ENCODE results near the gene FAM177B.
"Not testable (repeated sequence)": the region's sequence is repeated elsewhere in the genome, so short reads cannot be mapped to it uniquely, and the experiment has no call there.

FAM177B gene

GRCh38 chr1:222739929-222740328, 2.9 kb downstream of the FAM177B start:
- DNase-seq (ENCODE audit: low read depth): no peak

DNA sequence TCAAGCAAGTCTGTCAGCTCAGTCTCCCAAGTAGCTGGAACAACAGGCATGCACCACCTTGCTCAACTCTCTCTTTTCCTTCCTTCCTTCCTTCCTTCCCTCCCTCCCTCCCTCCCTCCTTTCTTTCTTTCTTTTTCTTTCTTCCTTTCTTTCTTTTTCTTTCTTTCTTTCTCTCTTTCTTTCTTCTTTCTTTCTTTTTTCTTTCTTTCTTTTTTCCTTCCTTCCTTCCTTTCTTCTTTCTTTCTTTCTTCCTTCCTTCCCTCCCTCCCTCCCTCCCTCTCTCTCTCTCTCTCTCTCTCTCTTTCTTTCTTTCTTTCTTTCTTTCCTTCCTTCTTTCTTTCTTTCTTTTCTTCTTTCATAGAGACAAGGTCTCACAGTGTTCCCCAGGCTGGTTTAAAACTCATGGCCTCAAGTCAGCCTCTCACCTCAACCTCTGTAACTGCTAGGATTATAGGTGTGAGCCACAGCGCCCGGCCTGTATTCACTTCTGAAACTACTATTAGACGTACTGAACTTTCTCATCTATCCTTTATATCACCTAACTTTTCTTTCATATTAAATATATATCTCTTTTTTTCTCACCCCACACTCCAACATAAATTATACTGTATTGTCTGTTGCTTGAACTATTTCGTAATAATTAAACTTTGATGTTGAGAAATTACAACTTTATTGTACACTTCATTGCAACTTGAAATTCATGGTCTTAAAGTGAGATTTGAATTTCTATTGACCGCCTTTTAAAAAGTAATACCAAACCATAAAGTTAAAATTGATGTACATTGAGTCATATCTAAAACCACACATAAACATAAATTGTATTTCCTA, 4.8 kb downstream of the FAM177B start:
- not testable (repeated sequence) for DNase-seq (ENCODE audit: low read depth)

DNA sequence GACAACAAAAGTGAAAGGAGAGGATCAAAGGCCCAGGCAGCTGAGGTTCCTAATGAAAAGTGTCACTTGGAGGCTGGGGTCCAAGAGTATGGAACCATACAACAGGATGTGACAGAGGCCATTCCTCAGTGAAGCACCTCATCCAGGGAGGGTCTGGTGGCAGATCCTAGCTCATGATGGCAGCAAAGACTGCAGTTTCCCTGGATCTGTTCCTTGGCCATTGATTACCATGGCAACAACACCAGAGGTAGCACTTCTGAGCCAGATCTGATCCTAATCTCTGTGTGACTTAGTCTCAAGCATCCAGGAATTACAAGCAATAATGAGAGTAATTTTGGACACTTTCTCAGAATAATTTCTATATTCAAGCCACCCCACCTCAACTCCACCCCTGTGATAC, 12.9 kb downstream of the FAM177B start:
- no peak for DNase-seq (ENCODE audit: low read depth)

DNA sequence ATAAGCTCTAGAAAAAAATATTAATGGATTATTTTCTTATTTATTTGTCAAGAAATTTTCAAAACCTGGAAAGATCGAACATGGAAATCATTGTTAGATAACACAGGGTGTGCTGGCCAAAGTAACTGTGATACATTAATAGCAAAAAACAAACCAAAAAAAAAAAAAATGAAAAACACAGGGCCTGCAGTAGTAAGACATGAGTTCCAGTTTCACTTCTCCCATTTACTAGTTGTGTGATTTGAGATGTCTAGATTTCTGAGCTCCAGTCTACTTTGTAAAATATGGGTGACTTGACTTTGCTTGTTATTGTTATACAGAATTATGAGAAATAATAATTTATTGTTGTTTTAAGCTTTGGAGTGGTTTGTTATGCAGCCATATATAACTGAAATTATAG, 13.6 kb downstream of the FAM177B start:
- no peak for DNase-seq (ENCODE audit: low read depth)

GRCh38 chr1:222751255-222751654, 14.3 kb downstream of the FAM177B start:
- DNase-seq (ENCODE audit: low read depth): no peak

DNA sequence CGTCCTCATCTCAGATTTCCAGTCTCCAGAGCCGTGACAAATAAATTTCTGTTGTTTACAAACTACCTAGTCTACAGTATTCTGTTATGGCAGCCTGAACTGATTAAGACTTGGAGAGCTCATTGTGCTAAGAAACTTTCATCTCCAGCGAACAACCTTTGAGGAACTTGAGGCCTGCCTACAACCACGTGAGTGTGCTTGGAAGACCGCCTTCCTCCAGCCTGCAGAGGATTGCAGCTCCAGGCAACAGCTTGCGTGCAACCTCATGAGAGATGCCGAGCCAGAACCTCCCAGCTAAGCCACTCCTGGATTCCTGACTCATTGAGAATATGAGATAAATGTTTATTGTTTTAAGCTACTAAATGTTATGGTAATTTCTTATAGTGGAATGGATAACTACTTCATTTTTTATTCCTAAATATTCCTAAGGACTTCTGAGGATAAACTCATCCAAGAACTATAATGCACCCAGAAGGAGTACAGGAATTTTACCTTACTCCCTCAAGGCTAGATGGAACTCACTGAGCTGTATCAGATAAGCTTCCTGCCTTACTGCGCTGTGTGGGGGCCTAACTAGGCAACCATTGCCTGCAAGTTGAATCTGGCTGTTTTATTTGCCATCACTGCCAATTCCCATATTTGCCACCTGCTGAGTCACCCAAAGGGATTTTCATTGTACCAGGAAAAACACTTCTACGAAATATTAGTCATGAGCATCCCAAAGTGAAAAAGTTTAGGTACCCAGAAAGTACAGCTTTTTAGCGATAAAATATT, 17.6 kb downstream of the FAM177B start:
- DNase-seq (ENCODE audit: low read depth): no peak

GRCh38 chr1:222757646-222758268, 20.8 kb downstream of the FAM177B start:
- DNase-seq (ENCODE audit: low read depth): no peak

- no peak for DNase-seq (ENCODE audit: low read depth)
Measured at GRCh38 chr1:222759451-222760035, 22.5 kb downstream of the FAM177B start.

DNA sequence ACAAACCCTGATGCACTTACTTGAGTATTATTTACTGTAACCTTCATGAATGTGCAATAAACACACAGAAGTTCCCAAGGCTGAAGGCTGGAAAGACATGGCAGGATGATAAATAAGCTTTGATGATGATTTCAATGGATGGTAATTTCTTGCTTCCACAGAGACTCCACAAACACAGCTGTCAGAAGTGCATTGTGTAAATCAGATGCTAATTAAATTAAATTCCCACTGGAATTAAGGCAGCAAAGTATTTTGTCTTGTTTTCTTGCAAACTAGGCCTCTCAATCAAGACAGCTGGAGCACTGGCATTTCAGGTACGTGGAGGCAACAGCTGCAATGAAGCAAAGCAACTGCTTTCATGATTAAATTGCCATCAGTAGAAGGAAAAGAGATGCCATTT, 24.1 kb downstream of the FAM177B start:
- no peak for DNase-seq (ENCODE audit: low read depth)

DNA sequence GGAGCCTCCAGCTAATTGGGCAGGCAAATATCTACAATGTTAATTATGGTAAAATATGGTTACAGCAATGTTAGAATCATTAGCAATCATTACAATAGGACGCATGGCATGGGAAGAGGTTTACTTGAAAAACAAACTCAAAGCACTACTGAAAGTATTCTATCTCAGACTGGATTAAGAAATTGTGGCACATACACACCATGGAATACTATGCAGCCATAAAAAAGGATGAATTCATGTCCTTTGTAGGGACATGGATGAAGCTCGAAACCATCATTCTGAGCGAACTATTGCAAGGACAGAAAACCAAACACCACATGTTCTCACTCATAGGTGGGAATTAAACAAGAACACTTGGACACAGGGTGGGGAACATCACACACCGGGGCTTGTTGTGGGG, 25.2 kb downstream of the FAM177B start:
- not testable (repeated sequence) for DNase-seq (ENCODE audit: low read depth)

DNA sequence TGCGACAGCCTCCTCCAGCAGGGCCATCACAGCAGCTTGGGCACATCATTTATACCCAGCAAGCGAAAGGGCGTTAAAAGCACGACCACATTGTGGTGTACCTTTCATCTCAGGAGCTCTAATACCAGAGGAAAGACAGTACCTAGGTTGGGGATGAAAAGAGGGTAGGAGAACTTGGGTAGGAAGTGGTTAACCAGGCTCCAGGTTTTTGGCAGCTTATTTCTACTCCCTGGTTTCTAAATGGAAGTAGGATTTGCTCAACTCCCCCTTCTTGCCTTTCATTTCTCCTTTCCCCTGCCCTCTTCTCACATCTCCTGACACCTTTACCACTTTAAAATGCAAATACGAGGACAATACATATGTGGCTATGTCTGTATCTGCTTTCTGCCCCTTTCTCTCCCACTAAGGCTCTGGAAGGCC, 30.2 kb downstream of the FAM177B start:
- no peak for DNase-seq (ENCODE audit: low read depth)

GRCh38 chr1:222768592-222768991, 31.6 kb downstream of the FAM177B start:
- DNase-seq (ENCODE audit: low read depth): no peak

GRCh38 chr1:222769181-222769580, 32.2 kb downstream of the FAM177B start:
- DNase-seq (ENCODE audit: low read depth): no peak

DNA sequence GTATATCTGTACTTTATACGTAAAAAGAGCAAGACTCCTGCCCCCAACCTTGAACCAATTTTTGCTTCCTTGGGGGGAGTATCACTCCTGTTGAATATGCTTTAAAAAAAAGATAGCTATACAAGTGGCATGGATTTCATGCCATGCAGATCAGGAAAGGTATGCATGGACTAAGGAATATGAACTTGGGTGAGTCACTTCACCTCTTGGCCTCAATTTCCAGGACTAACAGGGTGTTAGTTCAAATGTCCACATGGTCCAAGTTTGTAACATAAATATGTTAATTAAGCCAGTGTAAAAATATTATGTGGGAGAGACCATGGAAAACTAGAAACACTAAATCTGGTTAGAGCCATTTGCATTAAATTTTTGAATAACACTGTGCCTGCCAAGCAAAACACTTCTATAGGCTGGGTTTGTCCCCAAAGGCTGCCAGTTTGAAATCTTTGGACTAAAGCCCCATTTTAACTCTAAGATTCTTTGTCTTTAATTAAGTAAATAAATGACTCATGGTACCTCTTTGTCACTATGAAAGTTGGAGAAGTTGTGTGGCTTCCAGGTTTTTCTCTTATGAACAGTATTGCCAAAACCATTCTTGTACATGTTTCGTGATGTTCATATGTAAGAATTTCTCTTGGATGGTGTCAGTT, 33.1 kb downstream of the FAM177B start:
- no peak for DNase-seq (ENCODE audit: low read depth)

- no peak for DNase-seq (ENCODE audit: low read depth)
Measured at GRCh38 chr1:222772996-222773379, 36.0 kb downstream of the FAM177B start.

GRCh38 chr1:222777463-222777862, 40.5 kb downstream of the FAM177B start:
- DNase-seq (ENCODE audit: low read depth): no peak

- no peak for DNase-seq (ENCODE audit: low read depth)
Measured at GRCh38 chr1:222777977-222778376, 41.0 kb downstream of the FAM177B start.

- no peak for DNase-seq (ENCODE audit: low read depth)
Measured at GRCh38 chr1:222781251-222781650, 44.2 kb downstream of the FAM177B start.

GRCh38 chr1:222783051-222783450, 46.0 kb downstream of the FAM177B start:
- no peak for DNase-seq (ENCODE audit: low read depth)

GRCh38 chr1:222784371-222784770, 47.4 kb downstream of the FAM177B start:
- DNase-seq (ENCODE audit: low read depth): no peak

DNA sequence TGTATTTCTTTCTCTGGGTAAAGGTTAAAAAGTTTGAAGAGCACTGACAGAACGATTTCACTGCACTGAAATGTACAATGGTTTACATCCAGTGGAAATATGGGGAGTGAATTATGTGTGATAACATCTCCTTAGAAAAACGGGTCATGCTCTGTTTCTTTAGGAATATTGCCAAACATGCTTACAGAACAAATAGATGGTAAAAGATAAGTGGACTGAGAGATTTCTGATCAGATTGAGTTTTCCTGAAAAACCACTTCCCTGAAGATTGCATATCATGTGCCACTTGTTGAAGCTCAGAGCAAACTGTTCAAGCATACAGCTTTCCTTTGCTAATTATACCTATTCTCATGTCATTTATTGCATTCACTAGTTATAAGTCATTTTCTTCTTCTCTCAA, 47.9 kb downstream of the FAM177B start:
- no peak for DNase-seq (ENCODE audit: low read depth)

GRCh38 chr1:222785529-222785928, 48.5 kb downstream of the FAM177B start:
- no peak for DNase-seq (ENCODE audit: low read depth)
